Type B pancreatic cell (in vitro differentiated cells): Measurements from ENCODE around the gene CCL2. TPM values are rescaled to one million over a fixed set of nuclear protein-coding genes. Genes with fewer than 3 reads are reported as not detected.

Experiments used
- DNase-seq: peaks from one replicate; pipeline ENCODE4 v3.0.0; 2021; ENCODE audit warnings: mixed read lengths; ENCODE audit not compliant: unreplicated experiment; ENCODE audit errors: extremely low spot score
- H3K27ac Mint-ChIP-seq: 2 replicates; pipeline ENCODE4 v1.8.0; 2021; ENCODE audit warnings: mild to moderate bottlenecking, mixed read lengths
- H3K27me3 Mint-ChIP-seq: 2 replicates; pipeline ENCODE4 v1.8.0; 2021; ENCODE audit warnings: mixed read lengths
- H3K36me3 Mint-ChIP-seq: 2 replicates; pipeline ENCODE4 v1.8.0; 2021; ENCODE audit warnings: mixed read lengths
- H3K4me1 Mint-ChIP-seq: one replicate; pipeline ENCODE4 v1.8.0; 2021; ENCODE audit warnings: mixed read lengths; ENCODE audit not compliant: unreplicated experiment
- H3K4me3 Mint-ChIP-seq: 2 replicates; pipeline ENCODE4 v1.8.0; 2021; ENCODE audit warnings: mild to moderate bottlenecking, mixed read lengths
- H3K9me3 Mint-ChIP-seq: 2 replicates; pipeline ENCODE4 v1.8.0; 2021; ENCODE audit warnings: mixed read lengths
- total RNA-seq: library from RNA; stranded (reverse); gene quantifications from 2 replicates; pipeline ENCODE4 v1.2.1, GENCODE V29; 2021; ENCODE audit warnings: low replicate concordance
- TF ChIP-seq, protein P1 (sequence below): fragments of 200-600 bp; sonication (generic); conservative IDR thresholded peaks from 2 replicates; pipeline ENCODE4 v1.5.0; 2021; ENCODE audit warnings: antibody characterized with exemption, mild to moderate bottlenecking

The CCL2 gene
- total RNA-seq, 1 donor from 2014 or later: 20.0 TPM

DNA sequence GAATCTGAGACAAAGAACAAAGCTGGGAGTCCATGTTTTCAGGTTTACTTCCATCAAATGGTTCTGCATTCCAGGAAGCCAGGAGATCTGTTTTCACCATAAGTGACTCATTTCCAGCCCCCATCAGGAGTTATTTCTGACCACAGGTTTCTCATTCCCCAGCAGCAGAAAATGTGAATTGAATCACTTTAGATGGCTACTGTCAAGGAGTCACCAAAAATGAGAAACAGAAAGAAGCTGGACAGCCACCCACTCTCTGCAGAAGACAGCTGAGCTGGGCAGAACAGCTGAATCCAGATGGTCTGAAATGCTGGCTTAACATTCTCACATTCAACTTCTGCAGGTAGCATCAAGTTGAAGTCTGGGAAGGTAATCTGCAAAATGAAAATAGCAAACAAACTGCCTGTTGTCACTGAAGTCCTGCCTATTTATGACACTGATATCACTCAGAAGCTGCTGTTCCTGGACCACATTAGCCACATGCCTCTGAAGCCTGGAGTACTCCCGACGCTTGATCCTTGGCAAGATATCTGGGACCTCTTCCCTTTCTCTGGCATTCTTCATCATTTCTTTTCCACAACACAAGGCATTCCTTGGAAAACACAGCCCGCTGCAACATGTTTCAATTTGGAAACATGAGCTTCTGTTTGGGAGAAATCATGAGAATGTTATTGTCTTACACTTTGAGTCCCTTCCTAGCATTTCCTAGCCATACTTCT is 45.7 kb downstream of the CCL2 start:
- Mint-ChIP-seq H3K9me3 (no peaks in the 10 kb centered on the region), H3K4me1 (no peaks in the 10 kb centered on the region), H3K36me3 (no peaks in the 10 kb centered on the region), H3K4me3 (no peak overlapping the region), H3K27me3 (no peaks in the 10 kb centered on the region), H3K27ac (no peak overlapping the region)
- DNase-seq: no peak
- TF ChIP-seq, protein P1, sequence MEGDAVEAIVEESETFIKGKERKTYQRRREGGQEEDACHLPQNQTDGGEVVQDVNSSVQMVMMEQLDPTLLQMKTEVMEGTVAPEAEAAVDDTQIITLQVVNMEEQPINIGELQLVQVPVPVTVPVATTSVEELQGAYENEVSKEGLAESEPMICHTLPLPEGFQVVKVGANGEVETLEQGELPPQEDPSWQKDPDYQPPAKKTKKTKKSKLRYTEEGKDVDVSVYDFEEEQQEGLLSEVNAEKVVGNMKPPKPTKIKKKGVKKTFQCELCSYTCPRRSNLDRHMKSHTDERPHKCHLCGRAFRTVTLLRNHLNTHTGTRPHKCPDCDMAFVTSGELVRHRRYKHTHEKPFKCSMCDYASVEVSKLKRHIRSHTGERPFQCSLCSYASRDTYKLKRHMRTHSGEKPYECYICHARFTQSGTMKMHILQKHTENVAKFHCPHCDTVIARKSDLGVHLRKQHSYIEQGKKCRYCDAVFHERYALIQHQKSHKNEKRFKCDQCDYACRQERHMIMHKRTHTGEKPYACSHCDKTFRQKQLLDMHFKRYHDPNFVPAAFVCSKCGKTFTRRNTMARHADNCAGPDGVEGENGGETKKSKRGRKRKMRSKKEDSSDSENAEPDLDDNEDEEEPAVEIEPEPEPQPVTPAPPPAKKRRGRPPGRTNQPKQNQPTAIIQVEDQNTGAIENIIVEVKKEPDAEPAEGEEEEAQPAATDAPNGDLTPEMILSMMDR: no peak

GRCh38 chr17:34301986-34302385 is 46.9 kb downstream of the CCL2 start:
- H3K27ac Mint-ChIP-seq: no peak overlapping the region
- H3K9me3 Mint-ChIP-seq: no peaks in the 10 kb centered on the region
- H3K36me3 Mint-ChIP-seq: no peaks in the 10 kb centered on the region
- peaks cover 4% of the 10 kb centered on the region for H3K27me3 Mint-ChIP-seq
- H3K4me1 Mint-ChIP-seq: no peaks in the 10 kb centered on the region
- H3K4me3 Mint-ChIP-seq: no peak overlapping the region
- DNase-seq: no peak
- TF ChIP-seq, protein P1: no peak

- peaks cover 4% of the 10 kb centered on the region for H3K27me3 Mint-ChIP-seq
- no peak overlapping the region for H3K27ac Mint-ChIP-seq
- no peaks in the 10 kb centered on the region for H3K36me3 Mint-ChIP-seq
- DNase-seq: no peak
- TF ChIP-seq, protein P1: no peak
- no peaks in the 10 kb centered on the region for H3K4me1 Mint-ChIP-seq
- H3K4me3 Mint-ChIP-seq: no peak overlapping the region
- no peaks in the 10 kb centered on the region for H3K9me3 Mint-ChIP-seq
Observed at GRCh38 chr17:34302636-34303035, 47.6 kb downstream of the CCL2 start.

- DNase-seq: no peak
Observed at GRCh38 chr17:34303606-34304005, 48.5 kb downstream of the CCL2 start.

DNA sequence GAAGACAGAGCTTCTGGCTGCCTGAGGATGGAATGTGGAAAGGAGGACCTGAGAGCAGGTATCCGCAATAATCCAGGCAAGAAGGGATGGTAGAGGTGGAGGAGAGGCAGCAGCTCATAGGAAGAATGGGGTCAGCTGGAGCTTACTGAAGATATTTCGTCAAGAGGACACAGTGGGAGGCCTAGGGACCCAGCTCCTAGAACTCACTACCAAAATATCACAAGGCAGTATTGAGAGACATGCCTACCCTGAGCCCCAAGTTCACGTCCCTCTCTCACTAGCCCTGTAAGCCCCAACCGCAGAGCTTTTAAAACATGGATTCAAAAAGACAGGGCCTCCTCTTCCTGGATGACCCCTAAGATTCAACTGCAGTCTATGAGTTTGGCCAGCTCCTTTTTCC is 50.0 kb downstream of the CCL2 start:
- H3K9me3 Mint-ChIP-seq: no peaks in the 10 kb centered on the region
- no peak overlapping the region for H3K27ac Mint-ChIP-seq
- peaks cover 6% of the 10 kb centered on the region for H3K27me3 Mint-ChIP-seq
- no peak overlapping the region for H3K4me3 Mint-ChIP-seq
- TF ChIP-seq, protein P1: no peak
- DNase-seq: no peak
- H3K36me3 Mint-ChIP-seq: no peaks in the 10 kb centered on the region
- H3K4me1 Mint-ChIP-seq: no peaks in the 10 kb centered on the region

More at GRCh38 chr17:34303606-34304005, 48.5 kb downstream of the CCL2 start:
- Mint-ChIP-seq H3K27ac (no peak overlapping the region), H3K9me3 (no peaks in the 10 kb centered on the region), H3K4me3 (no peak overlapping the region), H3K4me1 (no peaks in the 10 kb centered on the region), H3K36me3 (no peaks in the 10 kb centered on the region), H3K27me3 (peaks cover 4% of the 10 kb centered on the region)
- TF ChIP-seq, protein P1: no peak
